GM21717 (cell line): Measurements from ENCODE around the gene CYP3A5.
"Not testable (repeated sequence)": the region's sequence is repeated elsewhere in the genome, so short reads cannot be mapped to it uniquely, and the experiment has no call there.

Experiments
- ATAC-seq: cut with Tn5 transposase; IDR thresholded peaks from one replicate; pipeline ENCODE4 v1.9.1; 2021; ENCODE audit warnings: mild to moderate bottlenecking, moderate library complexity; ENCODE audit not compliant: unreplicated experiment

The CYP3A5 gene

GRCh38 chr7:99685871-99686608, 6.2 kb upstream of the CYP3A5 start:
- not testable (repeated sequence) for ATAC-seq

GRCh38 chr7:99685129-99685758, 5.4 kb upstream of the CYP3A5 start:
- no peak for ATAC-seq

- no peak for ATAC-seq
Observed at GRCh38 chr7:99679032-99679399, 780 bp downstream of the CYP3A5 start.

- ATAC-seq, result no peak
Observed at GRCh38 chr7:99677648-99678045, 2.1 kb downstream of the CYP3A5 start.

GRCh38 chr7:99677013-99677647, 2.7 kb downstream of the CYP3A5 start:
- ATAC-seq, result no peak

DNA sequence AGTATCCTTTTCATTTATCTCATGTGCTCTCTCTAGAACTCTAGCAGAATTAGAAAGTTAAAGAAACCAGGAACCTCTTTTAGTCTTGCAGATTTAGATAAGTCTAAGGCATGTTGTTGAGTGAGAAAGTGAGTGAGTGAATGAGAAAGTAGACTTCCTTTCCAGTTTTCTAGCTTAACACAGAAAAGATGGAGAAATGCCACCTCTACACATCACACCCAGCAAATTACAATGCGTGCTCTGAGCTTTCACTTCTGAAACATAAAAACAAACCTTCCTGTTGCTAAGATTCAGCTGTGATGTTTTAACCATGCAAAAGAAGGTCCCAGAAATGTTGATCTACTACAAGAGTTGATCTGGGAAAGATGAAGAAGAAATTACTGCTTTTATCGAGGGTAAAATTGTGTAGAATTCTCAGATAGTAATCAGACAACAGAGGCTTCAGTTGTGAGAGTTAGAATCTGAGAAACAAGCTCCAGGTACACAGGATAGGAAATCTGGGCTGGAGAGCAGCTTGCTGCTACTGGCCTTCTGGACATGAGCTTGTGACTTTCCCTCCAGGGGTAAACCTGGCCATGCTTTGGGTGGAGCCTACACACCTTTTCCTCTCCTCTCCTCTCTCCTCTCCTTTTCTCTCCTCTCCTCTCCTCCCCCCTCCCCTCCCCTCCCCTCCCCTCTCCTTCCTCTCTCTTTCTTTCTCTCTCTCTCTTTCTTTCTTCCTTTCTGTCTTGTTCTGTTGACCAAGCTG, 4.6 kb downstream of the CYP3A5 start:
- ATAC-seq, result no peak

DNA sequence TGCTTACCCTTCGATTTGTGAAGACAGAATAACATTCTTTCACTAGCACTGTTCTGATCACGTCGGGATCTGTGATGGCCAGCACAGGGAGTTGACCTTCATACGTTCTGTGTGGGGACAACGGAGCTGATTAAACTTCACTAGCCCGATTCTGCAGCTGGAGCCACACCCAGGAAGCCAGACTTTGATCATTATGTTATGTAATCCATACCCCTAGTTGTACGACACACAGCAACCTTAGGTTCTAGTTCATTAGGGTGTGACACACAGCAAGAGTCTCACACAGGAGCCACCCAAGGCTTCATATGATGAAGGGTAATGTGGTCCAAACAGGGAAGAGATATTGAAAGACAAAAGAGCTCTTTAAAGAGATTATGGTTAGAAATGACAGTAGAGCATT, 7.2 kb downstream of the CYP3A5 start:
- no peak for ATAC-seq

DNA sequence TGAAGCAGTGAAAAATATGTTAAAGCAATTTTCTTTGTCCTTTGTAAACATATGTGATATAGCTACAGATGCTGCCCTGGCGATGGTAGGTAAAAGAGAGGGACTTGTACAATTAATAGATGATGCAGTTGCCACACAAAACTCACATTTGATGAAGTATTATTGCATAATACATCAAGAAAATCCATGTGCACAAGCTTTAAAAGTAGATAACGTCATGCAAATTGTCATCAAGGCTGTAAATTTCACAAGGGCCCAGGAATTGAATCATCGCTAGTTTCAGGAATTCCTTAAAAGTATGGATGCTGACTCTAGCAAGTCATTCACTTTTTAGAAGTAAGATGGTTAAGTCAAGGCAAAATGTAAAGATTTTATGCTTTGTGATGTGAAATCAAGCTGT, 10.0 kb downstream of the CYP3A5 start:
- ATAC-seq, result no peak

GRCh38 chr7:99668541-99668940, 11.3 kb downstream of the CYP3A5 start:
- ATAC-seq, result no peak

DNA sequence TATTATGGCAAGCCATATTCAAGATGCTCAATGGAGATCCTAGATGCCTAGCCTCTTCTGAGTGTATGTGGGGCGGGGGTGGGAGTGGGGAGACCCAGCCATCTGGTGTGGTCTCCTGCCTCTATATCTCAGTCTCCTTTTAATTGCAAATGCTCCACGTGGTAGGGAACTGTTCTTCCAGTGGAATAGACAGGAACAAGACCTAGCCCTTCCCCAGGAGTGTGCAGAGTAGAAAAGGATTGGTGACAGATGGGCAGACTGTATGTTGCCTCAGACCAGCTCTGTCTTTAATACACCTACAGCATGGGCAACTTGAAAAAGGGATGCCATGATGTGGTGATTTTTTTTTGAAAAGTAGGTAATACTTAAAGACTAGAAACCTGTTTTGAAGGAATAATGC, 12.6 kb downstream of the CYP3A5 start:
- ATAC-seq, result no peak

DNA sequence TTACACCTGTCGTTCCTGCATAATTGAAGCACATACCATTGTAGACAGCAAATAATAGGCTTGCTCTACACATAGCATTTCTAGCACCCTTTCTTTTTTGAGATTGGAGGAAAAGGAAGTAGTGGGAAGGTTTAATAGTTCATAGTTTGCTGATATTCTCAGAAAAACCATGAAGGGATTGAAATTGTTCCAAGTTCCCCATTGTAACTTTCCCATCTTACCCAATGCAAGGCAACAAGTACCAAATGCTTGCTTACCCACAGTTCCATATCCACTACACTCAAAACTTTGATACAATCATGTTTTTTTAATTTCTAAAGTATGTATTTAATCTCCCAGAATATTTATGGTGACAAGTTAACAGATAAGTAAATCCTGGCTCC, 13.8 kb downstream of the CYP3A5 start:
- ATAC-seq, result no peak

- ATAC-seq, result no peak
Observed at GRCh38 chr7:99665312-99666012, 14.3 kb downstream of the CYP3A5 start.

GRCh38 chr7:99657879-99658278, 21.9 kb downstream of the CYP3A5 start:
- not testable (repeated sequence) for ATAC-seq

DNA sequence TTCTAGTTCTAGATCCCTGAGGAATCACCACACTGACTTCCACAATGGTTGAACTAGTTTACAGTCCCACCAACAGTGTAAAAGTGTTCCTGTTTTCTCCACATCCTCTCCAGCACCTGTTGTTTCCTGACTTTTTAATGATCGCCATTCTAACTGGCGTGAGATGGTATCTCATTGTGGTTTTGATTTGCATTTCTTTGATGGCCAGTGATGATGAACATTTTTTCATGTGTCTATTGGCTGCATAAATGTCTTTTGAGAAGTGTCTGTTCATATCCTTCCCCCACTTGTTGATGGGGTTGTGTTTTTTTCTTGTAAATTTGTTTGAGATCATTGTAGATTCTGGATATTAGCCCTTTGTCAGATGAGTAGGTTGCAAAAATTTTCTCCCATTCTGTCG, 25.2 kb downstream of the CYP3A5 start:
- ATAC-seq, result not testable (repeated sequence)

DNA sequence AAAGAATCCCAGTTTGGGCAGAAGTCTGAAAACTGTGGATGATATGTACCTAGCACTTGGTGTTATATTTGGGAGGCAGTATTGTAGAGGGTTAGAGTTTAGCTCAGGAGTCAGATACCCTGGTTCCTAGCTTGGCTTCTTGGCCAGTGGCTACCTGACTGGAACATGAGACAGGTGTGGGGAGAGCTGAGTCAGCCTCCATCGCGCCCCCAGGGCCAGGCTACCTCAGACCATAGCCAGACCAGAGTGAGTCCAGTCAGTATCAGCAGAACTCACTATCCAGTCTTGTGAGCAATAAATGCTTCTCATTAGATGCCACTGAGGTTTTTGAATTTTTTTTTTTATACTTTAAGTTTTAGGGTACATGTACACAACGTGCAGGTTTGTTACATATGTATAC, 26.0 kb downstream of the CYP3A5 start:
- no peak for ATAC-seq

- ATAC-seq, result not testable (repeated sequence)
Observed at GRCh38 chr7:99653269-99653668, 26.5 kb downstream of the CYP3A5 start.

DNA sequence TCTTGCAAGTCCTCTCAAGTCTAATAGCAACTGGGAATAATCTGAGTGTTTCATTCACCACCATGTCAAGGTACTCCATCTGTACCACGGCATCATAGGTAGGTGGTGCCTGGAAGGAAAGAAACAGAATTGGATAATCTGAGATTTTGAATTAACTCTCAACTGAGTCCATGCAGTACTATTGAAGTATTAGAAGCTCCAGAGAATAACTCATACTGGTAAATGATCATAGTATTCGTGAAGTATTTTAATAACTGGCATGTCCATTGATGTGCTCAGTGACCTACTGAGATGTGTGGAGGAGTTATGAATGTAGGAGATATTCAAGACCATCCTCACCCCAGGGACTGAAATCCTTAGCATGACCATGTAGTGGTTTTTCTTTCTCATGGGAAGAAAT, 27.1 kb downstream of the CYP3A5 start:
- no peak for ATAC-seq

DNA sequence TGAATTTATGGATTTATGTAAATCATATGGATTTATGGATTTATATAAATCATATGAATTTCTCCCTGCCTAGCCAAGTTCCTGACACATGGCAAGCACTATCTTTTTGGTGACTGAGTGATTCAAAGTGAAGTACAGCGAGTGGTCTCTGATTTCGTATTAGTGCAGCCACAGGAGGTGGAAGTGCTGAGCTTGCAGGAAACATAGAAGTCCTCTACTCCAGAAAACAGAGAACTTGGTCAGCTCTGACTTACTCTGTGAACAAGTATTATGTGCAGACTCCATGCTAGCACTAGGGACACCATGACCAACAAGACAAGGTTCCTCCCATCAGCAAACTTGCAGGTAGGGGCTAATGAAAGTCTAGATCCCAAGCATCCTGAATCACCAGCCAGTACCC, 28.5 kb downstream of the CYP3A5 start:
- ATAC-seq, result no peak

GRCh38 chr7:99648843-99649242, 31.0 kb downstream of the CYP3A5 start:
- ATAC-seq, result no peak

DNA sequence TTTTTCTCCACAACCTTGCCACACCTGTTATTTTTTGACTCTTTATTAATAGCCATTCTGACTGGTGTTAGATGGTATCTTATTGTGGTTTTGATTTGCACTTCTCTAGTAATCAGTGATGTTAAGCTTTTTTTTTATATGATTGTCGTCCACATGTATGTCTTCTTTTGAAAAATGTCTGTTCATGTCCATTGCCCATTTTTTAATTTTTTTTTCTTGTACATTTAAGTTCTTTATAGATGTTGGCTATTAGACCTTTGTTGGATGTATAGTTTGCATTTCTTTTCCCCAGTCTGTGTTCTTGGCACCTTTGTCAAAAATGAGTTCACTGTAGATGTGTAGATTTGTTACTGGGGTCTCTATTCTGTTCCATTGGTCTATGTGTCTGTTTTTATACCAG, 34.2 kb downstream of the CYP3A5 start:
- no peak for ATAC-seq

DNA sequence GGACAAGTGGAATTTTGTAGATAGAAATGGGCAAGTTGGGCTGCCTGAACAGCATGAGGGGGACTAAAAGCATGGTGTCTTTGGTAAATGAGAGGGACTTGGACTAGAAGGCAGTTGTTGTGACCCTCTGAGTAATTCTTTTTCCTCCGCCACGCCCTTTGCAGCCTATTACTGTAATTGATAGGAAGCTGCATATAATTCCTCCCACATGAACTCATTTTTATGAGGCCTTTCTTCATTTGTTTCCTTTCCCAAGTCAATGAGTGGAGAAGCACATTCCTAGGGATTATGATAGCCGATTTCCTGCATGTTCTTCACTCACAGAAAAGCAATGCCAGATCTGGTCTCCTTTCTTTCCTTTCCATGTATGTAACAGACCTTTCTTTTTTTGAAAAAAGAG, 35.4 kb downstream of the CYP3A5 start:
- no peak for ATAC-seq
